ENCODE measurements around the gene OR5K2.
A peak's percentile ranks its signal among the peaks of the same experiment; 100 is the strongest.

The OR5K2 gene

GRCh38 chr3:98497381-98497780 is at the start of gene OR5K2:
Gene OR5K2, plus strand, starts transcription at chr3:98497681. Its CDS starts 0 bp downstream, at chr3:98497681.
- no peak for FAIRE-seq

GRCh38 chr3:98449606-98450193 is 47.8 kb upstream of the OR5K2 start:
- no peak for FAIRE-seq

- FAIRE-seq = no peak
Observed at GRCh38 chr3:98450372-98450771, 47.1 kb upstream of the OR5K2 start.

- peak; percentile 13 for FAIRE-seq
Observed at GRCh38 chr3:98453827-98454226, 43.7 kb upstream of the OR5K2 start.

GRCh38 chr3:98454929-98455328 is 42.6 kb upstream of the OR5K2 start:
- FAIRE-seq = no peak

- FAIRE-seq = no peak
Observed at GRCh38 chr3:98457543-98457942, 39.9 kb upstream of the OR5K2 start.

GRCh38 chr3:98460220-98460619 is 37.3 kb upstream of the OR5K2 start:
- no peak for FAIRE-seq

GRCh38 chr3:98462901-98463300 is 34.6 kb upstream of the OR5K2 start, which contains the start of gene OR5K1:
Gene OR5K1, plus strand, starts transcription at chr3:98463201. Its CDS starts 6,376 bp downstream, at chr3:98469577.
- no peak for FAIRE-seq

GRCh38 chr3:98482717-98483482 is 14.6 kb upstream of the OR5K2 start:
- FAIRE-seq = no peak

GRCh38 chr3:98483626-98484025 is 13.9 kb upstream of the OR5K2 start:
- FAIRE-seq = no peak

- no peak for FAIRE-seq
Observed at GRCh38 chr3:98500019-98500418, 2.5 kb downstream of the OR5K2 start.

- no peak for FAIRE-seq
Observed at GRCh38 chr3:98501270-98501669, 3.8 kb downstream of the OR5K2 start.

GRCh38 chr3:98501863-98502576 is 4.5 kb downstream of the OR5K2 start:
- no peak for FAIRE-seq

- FAIRE-seq = no peak
Observed at GRCh38 chr3:98504539-98504938, 7.1 kb downstream of the OR5K2 start.

GRCh38 chr3:98508582-98508981 is 11.1 kb downstream of the OR5K2 start:
- FAIRE-seq = no peak

GRCh38 chr3:98512576-98512975 is 15.1 kb downstream of the OR5K2 start:
- FAIRE-seq = no peak

GRCh38 chr3:98513091-98513511 is 15.6 kb downstream of the OR5K2 start:
- no peak for FAIRE-seq

GRCh38 chr3:98513736-98514135 is 16.3 kb downstream of the OR5K2 start:
- FAIRE-seq = no peak

GRCh38 chr3:98514948-98515347 is 17.5 kb downstream of the OR5K2 start:
- no peak for FAIRE-seq

GRCh38 chr3:98518816-98519215 is 21.3 kb downstream of the OR5K2 start:
- no peak for FAIRE-seq

- FAIRE-seq = no peak
Observed at GRCh38 chr3:98519351-98519750, 21.9 kb downstream of the OR5K2 start.

- no peak for FAIRE-seq
Observed at GRCh38 chr3:98521897-98522543, 24.5 kb downstream of the OR5K2 start.

GRCh38 chr3:98522544-98523281 is 25.2 kb downstream of the OR5K2 start, which contains the start of gene CLDND1:
Gene CLDND1, minus strand, starts transcription at chr3:98522902. Its CDS starts 1,478 bp downstream, at chr3:98521424.
- FAIRE-seq = peak; percentile 94
